ENCODE results near the gene CDIP1. TPM values are rescaled to one million over a fixed set of nuclear protein-coding genes. Genes with fewer than 3 reads are reported as not detected.

The CDIP1 gene
- total RNA-seq, 1 donor from 2014 or later, result 32.2 TPM

GRCh38 chr16:4556580-4556979 is 18.0 kb upstream of the CDIP1 start:
- Mint-ChIP-seq H3K4me3 (no peak overlapping the region), H3K9me3 (no peaks in the 10 kb centered on the region), H3K27me3 (ENCODE audit: low read depth) (no peaks in the 10 kb centered on the region), H3K36me3 (ENCODE audit: low read depth) (no peaks in the 10 kb centered on the region), H3K4me1 (peaks cover 5% of the 10 kb centered on the region), H3K27ac (ENCODE audit: unreplicated experiment) (no peak overlapping the region)
- no peak for TF ChIP-seq CTCF (conservative IDR thresholded peaks at IDR 0.05)
- no peak for DNase-seq (ENCODE audit: low read depth, low spot score)

GRCh38 chr16:4556112-4556511 is 17.5 kb upstream of the CDIP1 start, which contains the start of gene C16orf96:
C16orf96 (plus strand) TSS chr16:4556340; CDS start chr16:4556490, 150 bp downstream.
- no peaks in the 10 kb centered on the region for H3K27me3 Mint-ChIP-seq (ENCODE audit: low read depth)
- H3K4me3 Mint-ChIP-seq, result no peak within 1 kb of the TSS
- H3K9me3 Mint-ChIP-seq, result no peaks in the 10 kb centered on the region
- DNase-seq (ENCODE audit: low read depth, low spot score), result no peak
- H3K4me1 Mint-ChIP-seq, result peaks cover under 1% of the 10 kb centered on the region
- no peak within 1 kb of the TSS for H3K27ac Mint-ChIP-seq (ENCODE audit: unreplicated experiment)
- H3K36me3 Mint-ChIP-seq (ENCODE audit: low read depth), result no peaks in the 10 kb centered on the region
- TF ChIP-seq CTCF (conservative IDR thresholded peaks at IDR 0.05), result no peak

GRCh38 chr16:4552541-4552940 is 14.0 kb upstream of the CDIP1 start:
- no peak overlapping the region for H3K27ac Mint-ChIP-seq (ENCODE audit: unreplicated experiment)
- H3K9me3 Mint-ChIP-seq, result no peaks in the 10 kb centered on the region
- no peaks in the 10 kb centered on the region for H3K36me3 Mint-ChIP-seq (ENCODE audit: low read depth)
- no peak for TF ChIP-seq CTCF (conservative IDR thresholded peaks at IDR 0.05)
- no peaks in the 10 kb centered on the region for H3K27me3 Mint-ChIP-seq (ENCODE audit: low read depth)
- DNase-seq (ENCODE audit: low read depth, low spot score), result no peak
- no peaks in the 10 kb centered on the region for H3K4me1 Mint-ChIP-seq
- no peak overlapping the region for H3K4me3 Mint-ChIP-seq

GRCh38 chr16:4550591-4550990 is 12.0 kb upstream of the CDIP1 start:
- H3K36me3 Mint-ChIP-seq (ENCODE audit: low read depth), result no peaks in the 10 kb centered on the region
- no peaks in the 10 kb centered on the region for H3K9me3 Mint-ChIP-seq
- TF ChIP-seq CTCF (conservative IDR thresholded peaks at IDR 0.05), result no peak
- no peak overlapping the region for H3K4me3 Mint-ChIP-seq
- no peaks in the 10 kb centered on the region for H3K27me3 Mint-ChIP-seq (ENCODE audit: low read depth)
- H3K27ac Mint-ChIP-seq (ENCODE audit: unreplicated experiment), result no peak overlapping the region
- no peak for DNase-seq (ENCODE audit: low read depth, low spot score)
- H3K4me1 Mint-ChIP-seq, result no peaks in the 10 kb centered on the region

GRCh38 chr16:4548124-4548523 is 9.6 kb upstream of the CDIP1 start:
- no peaks in the 10 kb centered on the region for H3K4me1 Mint-ChIP-seq
- H3K9me3 Mint-ChIP-seq, result no peaks in the 10 kb centered on the region
- H3K36me3 Mint-ChIP-seq (ENCODE audit: low read depth), result no peaks in the 10 kb centered on the region

More at GRCh38 chr16:4548124-4548523, 9.6 kb upstream of the CDIP1 start:
- no peak overlapping the region for H3K27ac Mint-ChIP-seq (ENCODE audit: unreplicated experiment)
- TF ChIP-seq CTCF (conservative IDR thresholded peaks at IDR 0.05), result no peak
- DNase-seq (ENCODE audit: low read depth, low spot score), result no peak
- no peak overlapping the region for H3K4me3 Mint-ChIP-seq
- H3K27me3 Mint-ChIP-seq (ENCODE audit: low read depth), result peaks cover 3% of the 10 kb centered on the region
